ENCODE data around the gene PIM1.
A peak's percentile ranks its signal among the peaks of the same experiment; 100 is the strongest.

PIM1 gene

DNA sequence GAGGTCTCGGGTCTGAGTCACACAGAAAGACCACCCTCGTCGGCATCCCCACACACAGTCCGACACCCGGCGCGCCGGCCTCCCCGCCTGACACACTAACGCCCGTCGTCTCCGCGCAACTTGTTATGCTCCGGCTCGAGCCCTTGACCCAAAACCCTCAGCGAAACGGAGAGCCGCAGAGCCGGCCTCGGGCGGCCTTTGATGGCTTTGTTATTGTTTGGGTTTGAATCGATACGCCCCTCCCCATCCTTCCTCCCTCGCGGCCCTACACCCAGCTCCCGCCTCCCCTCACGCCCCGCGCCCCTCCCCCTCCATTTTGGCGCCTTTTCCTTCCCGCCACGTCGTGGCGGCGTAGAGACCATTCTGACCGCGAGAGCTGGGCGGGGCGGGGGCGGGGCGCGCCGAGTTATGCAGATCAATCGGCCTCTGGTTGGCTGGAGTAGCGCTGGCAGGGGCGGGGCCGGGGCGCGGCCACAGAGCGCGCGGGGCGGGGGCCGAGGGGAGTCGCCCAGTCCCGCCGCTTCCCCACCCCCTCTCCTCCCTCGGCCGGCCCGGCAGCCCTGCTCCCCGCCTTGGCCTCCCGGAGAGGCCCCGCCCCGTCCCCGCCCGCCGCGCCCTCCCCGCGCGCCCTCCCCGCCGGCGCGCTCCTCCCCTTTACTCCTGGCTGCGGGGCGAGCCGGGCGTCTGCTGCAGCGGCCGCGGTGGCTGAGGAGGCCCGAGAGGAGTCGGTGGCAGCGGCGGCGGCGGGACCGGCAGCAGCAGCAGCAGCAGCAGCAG, at the start of gene PIM1:
TSS of gene PIM1 (plus strand) at position 657 of the 777 bp plus-strand sequence. CDS start 424 bp downstream, outside the sequence.
- peak within 1 kb of the TSS; percentile 94 for H3K4me3 ChIP-seq (replicated peaks; ENCODE audit: low read depth, low read length)
- no peak for TF ChIP-seq CTCF (IDR thresholded peaks at IDR 0.05; ENCODE audit: low read length, missing control alignments)
- peak; percentile 97 for DNase-seq (ENCODE audit: low read depth)

DNA sequence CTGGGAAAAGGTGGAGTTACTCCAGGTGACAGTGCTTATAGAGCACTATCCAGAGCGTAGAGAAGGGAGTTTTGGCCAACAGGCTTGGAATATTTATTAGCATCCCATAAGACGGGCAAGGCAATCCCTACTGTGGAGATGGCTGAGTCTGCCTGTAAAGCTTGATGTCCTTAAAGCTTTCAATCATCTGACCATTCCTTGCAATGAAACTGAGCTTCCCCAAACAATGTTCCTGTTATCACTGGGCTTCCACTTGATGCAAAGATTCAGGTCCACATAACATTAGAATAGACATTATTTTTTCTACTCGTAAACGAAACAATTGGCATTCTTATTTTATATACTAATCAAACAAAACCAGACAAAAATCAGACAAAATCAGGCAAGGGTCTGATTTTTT, 48.4 kb upstream of the PIM1 start:
- H3K4me3 ChIP-seq (replicated peaks; ENCODE audit: low read depth, low read length): no peak overlapping the region
- DNase-seq (ENCODE audit: low read depth): no peak
- no peak for TF ChIP-seq CTCF (IDR thresholded peaks at IDR 0.05; ENCODE audit: low read length, missing control alignments)

- no peak for DNase-seq (ENCODE audit: low read depth)
- H3K4me3 ChIP-seq (replicated peaks; ENCODE audit: low read depth, low read length): no peak overlapping the region
- TF ChIP-seq CTCF (IDR thresholded peaks at IDR 0.05; ENCODE audit: low read length, missing control alignments): no peak
Measured at GRCh38 chr6:37122861-37123260, 47.1 kb upstream of the PIM1 start.

DNA sequence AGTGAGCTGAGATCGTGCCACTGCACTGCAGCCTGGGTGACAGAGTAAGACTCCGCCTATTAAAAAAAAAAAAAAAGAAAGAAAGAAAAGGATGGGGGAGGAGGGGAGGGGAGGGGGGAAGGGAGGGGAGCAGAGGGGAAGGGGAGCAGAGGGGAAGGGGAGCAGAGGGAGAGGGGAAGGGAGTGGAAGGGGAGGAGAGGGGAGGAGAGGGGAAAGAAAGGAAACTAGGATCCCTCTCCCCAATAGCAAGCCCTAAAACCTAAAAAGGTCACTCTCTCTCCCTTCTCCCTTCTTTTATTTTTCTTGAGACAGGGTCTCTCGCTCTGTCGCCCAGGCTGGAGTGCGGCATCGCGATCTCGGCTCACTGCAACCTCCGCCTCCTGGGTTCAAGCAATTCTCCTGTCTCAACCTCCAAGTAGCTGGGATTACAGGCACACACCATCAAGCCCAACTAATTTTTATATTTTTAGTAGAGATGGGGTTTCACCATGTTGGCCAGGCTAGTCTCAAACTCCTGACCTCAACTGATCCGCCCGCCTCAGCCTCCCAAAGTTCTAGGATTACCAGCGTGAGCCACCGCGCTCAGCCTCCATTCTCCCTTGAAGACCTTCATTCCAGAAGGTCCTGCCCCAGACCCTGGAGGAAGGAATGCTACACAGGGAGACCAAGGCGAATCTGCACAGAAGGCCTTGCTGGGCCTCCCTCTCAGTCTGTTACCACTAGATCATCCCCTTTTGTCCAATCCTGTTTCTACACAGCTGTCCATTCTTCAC, 45.8 kb upstream of the PIM1 start:
- TF ChIP-seq CTCF (IDR thresholded peaks at IDR 0.05; ENCODE audit: low read length, missing control alignments): no peak
- DNase-seq (ENCODE audit: low read depth): no peak
- H3K4me3 ChIP-seq (replicated peaks; ENCODE audit: low read depth, low read length): no peak overlapping the region

DNA sequence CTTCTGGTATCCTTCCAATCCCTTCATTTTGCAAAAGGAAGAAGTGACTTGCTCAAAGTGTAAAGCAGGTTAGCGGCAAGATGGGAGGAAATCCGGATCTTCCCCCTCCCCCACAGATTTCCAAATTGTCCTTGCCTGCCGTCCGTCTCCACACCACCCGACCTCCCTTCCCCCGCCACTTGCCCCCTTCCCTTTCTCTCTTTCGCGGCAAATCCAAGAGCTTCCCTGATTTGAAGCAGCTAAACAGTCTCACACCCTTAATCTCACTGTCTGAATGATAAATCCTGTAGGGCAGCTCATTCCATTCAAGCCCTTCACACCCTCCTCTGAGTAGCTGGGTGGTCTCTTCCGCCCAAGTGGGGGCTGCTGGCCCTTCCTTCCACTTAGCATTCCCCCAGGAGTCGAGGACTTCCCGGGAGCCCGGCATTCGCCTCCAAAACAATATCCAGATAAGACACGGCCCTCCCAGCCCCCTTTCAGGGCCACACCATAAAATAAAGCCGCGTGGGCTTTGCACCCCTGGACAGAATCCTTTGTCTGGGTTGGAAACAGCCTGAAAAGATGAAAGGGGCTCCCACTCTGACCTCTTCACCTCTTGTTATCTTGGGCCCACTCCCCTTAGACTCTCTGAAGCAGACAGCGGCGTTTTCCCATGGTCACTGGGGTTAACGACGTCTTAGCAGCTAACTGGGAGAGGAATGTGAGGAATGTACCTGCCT, 44.0 kb upstream of the PIM1 start:
- TF ChIP-seq CTCF (IDR thresholded peaks at IDR 0.05; ENCODE audit: low read length, missing control alignments): no peak
- DNase-seq (ENCODE audit: low read depth): no peak
- no peak overlapping the region for H3K4me3 ChIP-seq (replicated peaks; ENCODE audit: low read depth, low read length)

- no peak for TF ChIP-seq CTCF (IDR thresholded peaks at IDR 0.05; ENCODE audit: low read length, missing control alignments)
- DNase-seq (ENCODE audit: low read depth): no peak
- no peak overlapping the region for H3K4me3 ChIP-seq (replicated peaks; ENCODE audit: low read depth, low read length)
Measured at GRCh38 chr6:37126493-37126958, 43.4 kb upstream of the PIM1 start.

Data from fibroblast of pulmonary artery (primary cell).